HG03103 (cell line): ENCODE data around the gene RTN1.

Source experiments
- ATAC-seq: cut with Tn5 transposase; IDR thresholded peaks from one replicate; pipeline ENCODE4 v1.9.1; 2021; ENCODE audit warnings: low read depth; ENCODE audit not compliant: unreplicated experiment

The RTN1 gene

DNA sequence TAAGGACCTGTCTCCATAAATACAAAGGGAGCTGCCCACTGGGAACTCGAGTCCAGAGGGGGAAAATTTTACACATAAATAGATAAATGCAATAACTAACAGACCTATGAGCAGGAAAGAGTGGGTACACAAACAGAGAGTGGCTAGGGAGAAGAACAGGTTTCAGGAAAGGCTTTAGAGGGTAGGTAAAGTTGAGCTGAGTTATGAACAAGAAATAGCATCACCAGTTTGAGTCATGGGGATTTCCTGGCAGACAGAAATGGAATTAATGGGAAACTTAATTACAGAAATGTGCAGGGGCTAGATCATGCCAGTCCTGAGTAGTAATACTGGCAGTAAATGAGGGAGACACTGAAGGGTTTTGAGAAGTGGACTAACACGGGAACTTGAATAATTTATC is 236.0 kb downstream of the RTN1 start:
- ATAC-seq, result no peak

DNA sequence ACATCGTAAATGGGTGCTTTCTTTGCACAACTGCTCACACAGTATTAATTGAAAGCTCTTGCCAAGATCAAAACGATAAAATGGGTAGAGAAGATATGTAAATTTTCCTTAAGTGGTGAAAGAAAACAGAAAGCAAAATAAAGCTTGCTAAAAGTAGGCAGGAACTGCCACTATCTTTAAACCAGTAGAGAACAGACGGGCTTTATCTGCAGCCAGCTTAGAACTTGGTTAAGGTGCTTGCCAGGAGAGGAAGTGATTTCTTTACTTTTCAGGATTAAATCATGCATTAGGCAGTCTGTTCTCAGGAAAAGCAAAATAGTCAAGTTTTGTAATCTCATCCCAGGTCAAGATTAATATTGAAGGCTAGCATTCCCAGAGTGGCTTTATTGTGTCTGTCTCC is 237.1 kb downstream of the RTN1 start:
- no peak for ATAC-seq

DNA sequence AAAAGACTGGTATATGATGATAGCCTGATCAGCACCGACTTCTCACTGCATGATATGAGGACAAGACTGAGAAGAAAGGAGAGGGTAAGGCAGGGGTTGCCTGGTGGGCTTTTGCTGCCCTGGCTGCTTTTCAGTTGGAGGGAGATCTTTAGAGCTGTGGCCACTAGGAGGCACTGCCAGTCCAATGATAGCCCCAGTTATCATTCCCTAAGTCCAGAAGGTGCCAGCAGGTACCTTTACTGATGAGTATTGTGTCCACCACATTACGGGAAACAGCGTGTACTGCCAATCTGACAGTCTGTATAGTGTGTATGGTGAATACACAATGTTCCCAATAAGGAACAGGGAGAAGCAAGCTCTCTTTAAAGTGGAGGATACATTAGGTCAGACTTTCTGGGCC is 238.2 kb downstream of the RTN1 start:
- ATAC-seq, result no peak

DNA sequence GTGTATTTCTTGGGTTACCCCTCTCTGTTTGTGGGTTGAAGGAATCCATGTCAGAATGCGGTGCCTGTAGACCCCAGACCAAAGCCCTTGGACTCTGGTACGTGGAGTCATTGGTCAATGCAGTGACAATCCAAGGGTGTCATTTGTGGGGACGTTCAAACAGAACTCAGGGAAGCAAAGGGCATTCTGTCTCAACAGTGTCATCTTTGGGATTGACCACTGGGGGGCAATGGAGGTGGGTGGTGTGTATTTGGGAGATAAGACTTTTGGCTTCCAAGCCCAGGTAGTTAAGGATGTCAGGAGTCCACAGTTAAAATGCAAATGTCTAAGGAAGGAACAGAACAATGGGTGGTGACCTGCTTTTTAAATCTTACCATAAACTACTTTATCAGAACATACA is 239.3 kb downstream of the RTN1 start:
- ATAC-seq, result no peak

DNA sequence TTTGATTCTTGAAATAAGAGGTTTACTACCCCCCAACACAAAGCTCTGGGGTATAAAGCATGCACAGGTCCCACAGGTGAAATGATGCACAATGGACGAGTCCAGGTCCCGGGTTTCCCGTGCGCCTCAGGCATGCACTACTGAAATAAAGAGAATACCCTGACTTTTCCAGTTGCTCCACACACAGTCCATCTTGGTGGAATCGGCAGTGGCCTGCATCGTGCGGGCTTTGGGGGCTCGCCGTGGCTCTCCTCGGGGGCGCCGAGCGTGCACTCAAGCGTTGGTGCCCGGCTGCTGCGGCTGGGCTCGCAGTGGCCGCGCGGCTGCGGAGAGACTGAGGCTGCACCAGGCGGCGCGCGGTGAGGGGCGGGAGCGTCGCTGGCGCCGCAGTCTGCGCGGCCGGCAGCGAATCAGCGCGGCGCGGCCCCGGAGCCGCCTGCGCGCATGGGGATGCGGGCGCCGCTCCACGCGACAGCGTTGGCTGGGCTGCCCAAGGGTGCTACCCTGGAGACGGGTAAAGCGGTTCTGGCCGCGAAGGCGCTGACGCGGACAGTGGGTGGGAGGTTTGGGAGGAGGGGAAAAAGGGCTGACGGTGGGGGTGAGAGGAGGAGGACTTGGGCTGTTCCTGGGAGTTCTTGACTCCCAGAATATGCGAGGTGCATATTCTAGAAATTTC is 240.2 kb downstream of the RTN1 start:
- ATAC-seq, result no peak

DNA sequence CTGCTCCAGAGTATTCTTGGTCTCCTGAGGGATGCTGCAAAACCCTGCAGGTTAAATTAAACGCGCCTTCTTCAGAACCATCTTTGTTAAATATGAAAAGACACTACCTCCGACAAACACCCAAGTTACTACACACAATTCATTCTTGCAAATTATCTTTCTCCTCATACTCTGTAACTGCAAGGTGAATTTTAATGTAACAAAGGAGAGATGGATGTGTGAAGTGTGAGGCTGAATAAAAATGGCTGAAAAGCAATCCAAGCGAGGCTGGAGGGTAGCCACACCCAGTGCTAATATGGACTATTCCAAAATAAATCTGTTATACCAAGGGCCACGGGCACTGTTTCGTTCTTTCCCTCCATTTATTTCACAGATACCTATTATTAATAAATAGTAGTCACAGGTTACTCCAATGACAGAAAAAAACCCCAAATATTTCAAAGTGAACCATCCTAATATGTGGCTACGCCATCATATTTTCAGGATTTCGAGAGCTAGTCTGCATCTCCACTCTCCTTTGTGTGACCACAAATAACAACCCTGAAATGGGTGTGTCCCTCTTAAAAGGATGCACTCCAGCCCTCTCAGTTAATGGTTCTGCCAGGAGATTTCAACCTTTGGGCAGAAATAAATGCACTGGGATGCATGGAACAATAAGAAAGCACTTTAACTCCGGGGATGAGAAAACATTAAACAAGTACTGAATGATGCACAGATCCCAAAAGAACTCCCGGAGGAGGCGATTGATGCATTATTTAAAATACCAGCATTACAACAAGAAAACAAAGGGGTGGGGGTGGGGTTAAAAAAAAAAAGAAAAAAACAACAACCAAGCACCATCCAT is 240.9 kb downstream of the RTN1 start:
- ATAC-seq, result no peak

DNA sequence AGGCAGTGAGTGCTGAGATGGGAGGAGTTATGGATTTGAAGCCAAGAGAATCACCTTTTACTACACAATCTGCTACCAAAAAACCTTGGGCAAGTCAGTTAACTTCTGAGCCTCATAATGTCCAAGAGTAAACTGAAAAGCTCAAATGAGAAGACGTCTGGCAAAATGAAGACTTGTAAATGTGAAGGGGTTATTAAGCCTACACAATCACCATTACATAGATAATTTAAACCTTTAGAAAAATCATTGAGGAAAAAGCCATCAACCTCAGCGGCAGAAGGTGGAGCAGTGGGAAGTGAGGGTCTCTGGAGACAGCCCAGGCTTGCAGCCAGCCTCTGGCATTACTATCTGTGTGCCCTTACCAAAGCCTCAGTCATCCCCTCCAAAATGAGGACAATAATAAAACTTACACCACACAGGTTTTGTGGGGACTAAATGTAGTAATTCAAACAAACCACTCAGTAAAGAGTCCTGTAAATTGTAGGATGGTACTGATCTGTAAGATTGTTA is 243.5 kb downstream of the RTN1 start:
- ATAC-seq, result no peak

DNA sequence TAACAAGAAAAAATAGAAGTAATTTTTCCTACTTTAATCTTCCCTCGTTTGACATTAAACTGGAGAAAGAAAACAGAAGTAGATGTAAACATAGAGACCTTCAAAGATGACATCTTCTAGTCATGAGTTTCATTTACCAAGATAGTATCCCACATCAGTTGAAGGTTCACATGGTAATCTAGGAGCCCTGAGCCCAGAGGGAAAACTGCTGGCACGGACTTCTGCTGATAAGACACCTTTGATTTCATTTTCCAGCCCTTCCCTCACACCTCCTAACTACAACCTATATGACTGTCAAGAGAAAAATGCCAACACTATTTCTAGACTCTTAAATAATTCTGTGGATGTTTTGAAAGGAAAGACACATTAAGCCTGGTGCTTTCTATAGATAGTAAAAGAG is 247.9 kb downstream of the RTN1 start:
- ATAC-seq, result no peak

DNA sequence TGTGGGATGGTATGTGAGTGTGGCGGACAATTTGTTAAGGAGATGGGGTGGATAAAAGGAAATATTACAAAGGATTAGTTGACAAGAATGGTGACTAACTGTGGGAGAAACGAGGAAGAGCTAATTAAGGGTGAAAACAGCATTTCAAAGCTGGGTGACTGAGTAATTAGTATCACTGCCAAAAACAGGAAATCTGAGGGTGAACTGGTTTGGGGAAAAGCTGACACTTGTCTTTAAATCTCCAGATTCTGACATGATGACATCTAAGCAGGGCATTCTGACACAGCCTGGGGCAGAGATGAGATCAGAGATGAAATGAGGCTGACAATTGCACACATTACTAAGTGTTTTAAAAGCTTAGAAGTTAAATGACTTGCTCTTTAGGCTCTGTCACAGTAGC is 251.5 kb downstream of the RTN1 start:
- no peak for ATAC-seq

DNA sequence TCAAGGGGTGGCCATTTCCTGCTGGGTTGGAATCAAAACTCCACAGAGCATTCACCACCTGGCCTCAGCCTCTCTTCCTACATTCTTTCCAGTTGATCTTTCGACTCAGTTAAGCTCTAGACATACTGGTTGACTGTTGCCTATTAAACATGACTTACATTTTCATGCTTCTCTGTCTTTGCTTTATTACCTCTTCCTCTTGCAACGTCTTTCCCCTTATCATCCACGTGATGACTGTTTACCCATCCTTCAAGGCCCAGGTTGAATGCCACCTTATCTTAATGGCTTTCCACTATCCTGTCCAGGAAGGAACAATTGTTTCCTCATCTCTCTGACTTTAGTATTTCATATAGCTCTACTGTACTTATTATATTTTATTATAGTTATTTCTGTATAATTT is 269.5 kb downstream of the RTN1 start:
- ATAC-seq, result no peak

DNA sequence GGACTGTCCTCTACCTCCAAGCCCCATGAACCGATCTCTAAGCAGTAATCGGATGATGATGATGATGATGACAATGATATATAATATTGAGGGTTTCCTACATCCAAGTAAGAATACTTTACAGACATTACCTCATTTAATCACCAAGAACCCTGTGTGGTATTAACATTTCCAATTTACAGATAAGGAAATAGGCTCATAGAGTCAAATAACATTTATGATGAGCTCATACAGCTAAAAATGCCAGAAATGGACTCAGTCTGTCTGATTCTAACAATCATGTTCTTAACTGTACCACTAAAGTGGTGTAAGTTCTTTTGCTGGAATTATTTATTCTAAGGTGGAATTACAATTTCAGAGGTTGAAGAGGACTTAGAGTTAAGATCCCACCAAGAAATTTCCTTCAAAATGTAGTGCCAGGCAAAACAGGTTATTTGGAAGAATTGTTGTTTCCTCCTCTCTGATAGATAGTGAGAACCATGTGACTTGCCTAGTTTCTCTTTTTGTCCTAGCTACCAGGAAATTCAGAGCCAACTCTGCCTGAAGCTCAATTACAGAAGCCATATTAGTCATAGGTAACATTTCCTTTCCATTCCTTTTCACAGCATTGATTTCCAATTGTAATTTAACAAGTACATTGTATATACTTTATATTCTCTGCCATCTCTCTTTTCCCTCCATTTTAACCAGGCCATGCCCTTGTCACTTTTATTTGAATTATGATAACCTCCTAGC is 270.2 kb downstream of the RTN1 start:
- ATAC-seq, result no peak

DNA sequence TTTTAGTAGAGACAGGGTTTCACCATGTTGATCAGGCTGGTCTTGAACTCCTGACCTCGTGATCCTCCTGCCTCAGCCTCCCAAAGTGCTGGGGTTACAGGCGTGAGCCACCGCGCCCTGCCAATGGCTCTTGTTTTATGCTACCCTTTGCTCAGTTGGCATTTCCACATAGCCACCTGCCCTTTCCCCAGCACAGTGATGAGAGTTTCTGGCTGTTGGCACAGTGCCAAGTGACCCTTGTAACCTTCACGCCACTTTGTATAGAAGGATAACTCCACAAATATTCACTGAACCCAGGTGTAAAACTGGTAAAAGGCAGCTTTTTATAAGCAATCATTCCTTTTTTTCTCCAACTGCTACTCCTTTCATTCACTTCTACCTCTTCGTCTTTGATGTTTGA is 275.5 kb downstream of the RTN1 start:
- no peak for ATAC-seq

DNA sequence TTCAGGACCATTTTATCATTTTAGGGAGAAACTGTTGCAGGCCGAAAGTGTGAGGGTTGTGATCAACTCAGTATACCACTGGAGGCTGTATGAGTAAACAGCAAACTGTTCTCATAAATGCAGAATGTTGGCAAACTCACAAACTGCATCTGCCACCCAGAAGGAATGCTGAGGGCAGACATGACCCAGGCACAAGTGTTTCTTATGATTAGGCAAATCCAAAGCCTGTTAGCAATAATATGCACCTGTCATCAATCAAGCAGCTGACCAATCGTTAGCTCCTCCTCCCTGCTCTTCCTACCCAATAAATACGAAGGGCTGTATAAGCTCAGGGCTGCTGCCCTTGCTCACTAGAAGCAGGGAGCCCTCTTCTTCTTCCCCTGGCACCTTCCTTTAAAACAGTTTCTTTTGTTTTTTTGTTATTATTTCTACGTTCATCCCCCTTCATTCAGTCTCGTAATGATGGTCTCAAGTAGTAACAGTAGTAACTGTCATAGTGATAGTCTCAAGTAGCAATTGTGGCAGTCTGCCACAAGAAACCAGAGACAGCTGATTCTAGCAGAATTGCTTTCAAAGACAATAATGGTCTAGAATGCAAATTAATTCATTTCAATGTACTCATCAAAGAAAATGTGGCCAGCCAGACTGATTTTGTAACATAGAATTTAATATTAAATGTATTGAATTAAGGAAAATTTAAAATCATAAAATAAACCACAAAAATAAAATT is 278.8 kb downstream of the RTN1 start:
- ATAC-seq, result no peak

DNA sequence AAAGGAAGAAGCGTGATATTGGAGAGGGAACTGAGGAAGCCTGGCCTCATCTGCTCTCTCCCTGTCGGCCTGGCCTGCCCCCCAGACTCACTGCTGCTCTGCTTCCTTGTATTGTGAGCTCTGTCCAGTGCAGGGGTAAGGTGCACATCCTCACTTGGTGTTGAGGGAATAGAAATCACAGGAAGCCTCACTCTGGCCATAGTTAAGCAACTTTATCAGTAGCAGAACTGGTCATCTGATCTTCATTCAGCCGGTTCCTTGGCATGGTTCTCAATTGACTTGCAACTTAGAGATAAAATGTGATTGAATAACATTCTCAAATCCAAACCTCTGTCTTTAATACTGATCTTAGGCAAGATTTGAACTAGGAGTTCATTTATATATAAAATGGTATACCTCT is 282.5 kb downstream of the RTN1 start:
- no peak for ATAC-seq

DNA sequence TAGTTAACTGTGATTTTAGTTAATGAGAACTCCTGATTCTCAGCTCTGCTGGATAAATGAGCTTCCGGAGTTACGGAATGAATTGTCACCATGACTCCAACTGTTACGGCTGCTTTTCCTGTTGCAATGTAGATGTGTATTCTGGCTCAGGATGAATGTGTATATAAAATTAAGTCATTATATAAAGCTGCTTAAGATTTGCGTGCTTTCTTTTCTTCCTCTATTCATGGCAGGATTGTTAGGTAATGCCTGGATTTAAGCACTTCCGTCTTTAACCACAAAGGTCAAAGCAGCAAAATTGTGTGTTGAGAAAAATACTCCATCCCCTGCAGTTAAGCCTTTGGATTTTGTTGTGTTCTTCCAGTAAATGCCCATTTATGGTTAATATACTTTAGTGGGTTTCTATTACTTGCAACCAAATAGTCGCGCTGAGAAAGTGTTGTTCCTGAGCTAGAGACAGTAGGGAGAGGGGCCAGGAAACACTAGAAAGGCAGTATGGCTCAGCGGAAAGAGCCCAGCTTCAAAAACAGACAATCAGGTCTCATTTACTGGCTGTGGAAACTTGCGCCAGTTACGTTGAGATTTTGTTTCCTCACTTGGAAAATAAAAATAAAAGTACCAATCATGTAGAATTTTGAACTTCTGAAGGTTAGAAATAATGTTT is 284.6 kb downstream of the RTN1 start:
- no peak for ATAC-seq

DNA sequence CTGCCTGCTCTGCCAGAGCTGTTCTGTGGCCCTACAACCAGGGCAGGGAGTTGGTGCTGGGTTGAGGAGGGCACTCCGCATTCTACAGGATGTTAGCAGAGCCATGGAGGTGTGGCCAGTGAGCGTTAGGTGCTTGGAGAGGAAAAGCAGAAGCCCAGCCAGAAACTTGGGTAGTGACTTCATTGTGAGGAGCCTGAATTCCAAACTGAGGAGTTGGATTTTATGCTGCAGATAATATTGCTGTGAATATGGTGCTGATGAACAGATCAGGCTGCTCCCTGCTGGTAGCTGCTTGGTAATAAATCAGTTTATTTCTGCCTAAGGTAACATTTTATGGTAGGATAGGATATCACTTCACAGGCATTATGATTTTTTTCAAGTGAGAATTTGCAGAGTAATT is 286.8 kb downstream of the RTN1 start:
- ATAC-seq, result no peak

DNA sequence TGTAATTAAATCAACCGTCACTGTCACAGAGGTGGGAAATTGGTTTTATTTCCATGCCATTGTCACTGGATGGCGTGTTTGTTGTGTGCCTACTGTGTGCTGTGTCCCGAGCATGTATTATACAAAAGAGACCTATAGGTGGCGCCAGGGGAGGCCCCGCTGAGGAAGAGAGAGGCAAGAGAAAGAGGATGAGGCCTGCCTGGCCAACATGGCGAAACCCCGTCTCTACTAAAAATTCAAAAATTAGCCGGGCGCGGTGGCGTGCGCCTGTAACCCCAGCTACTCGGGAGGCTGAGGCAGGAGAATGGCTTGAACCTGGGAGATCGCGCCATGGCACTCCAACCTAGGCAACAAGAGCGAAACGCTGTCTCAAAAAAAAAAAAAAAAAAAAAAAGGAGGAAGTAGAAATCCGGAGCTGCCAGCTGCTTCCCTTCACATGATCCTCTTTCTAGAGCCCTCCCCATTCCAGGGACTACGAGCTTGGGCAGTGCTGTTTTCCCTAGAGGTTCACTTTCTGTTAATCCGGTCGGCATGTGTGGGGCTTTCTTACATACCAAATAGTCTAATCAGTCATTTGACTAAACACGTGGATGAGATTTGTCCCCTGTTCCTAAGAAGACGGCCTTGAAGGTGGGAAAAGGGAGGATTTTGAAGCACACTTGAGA is 287.6 kb downstream of the RTN1 start:
- no peak for ATAC-seq

DNA sequence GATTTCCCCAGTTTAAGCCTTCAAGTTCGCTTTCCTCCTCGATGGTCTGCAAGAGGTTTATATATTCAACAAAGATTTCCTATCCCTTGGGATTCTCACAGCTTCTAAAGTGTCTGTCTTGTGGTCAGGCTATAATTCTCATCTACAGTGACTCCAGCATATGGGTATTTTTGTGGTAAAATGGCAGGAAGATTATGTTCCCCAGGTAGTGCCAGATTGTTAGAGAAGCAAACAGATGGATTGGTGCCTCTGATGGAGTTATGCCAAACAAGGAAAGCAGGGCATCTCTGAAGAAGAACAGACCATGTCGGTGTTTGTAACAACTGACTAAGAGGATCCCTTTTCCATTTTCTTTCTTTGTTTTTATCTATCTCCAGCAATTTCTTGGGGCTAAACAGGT is 288.4 kb downstream of the RTN1 start:
- ATAC-seq, result no peak

DNA sequence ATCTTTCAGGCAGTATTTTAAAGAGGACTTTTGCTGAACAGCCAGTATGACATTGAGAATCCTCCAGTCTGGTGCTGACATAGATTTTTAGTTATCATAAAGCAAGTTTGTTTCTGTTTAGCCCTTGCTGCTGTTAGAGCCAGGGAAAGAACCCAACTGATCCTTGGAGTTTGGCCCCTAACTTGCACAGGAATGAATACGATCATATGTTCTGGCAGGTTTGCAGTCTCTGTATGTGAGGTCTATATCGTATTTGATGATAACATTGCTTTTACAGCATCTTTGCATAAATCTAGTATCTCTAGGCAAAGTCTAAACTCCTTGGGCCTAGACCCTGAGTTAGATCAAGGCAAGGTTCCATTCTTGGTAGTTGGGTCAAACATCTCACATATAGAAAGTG is 289.7 kb downstream of the RTN1 start:
- no peak for ATAC-seq
